ENCODE measurements around the gene DICER1. TPM values are rescaled to one million over a fixed set of nuclear protein-coding genes. Genes with fewer than 3 reads are reported as not detected.
"Not testable (repeated sequence)": the region's sequence is repeated elsewhere in the genome, so short reads cannot be mapped to it uniquely, and the experiment has no call there.

Gene DICER1
- total and polyA plus RNA-seq, 2 donors (not counting 3 experiments of a cell fraction or from before 2014, with no cell fraction given), result 8.3 to 43.6 TPM

DNA sequence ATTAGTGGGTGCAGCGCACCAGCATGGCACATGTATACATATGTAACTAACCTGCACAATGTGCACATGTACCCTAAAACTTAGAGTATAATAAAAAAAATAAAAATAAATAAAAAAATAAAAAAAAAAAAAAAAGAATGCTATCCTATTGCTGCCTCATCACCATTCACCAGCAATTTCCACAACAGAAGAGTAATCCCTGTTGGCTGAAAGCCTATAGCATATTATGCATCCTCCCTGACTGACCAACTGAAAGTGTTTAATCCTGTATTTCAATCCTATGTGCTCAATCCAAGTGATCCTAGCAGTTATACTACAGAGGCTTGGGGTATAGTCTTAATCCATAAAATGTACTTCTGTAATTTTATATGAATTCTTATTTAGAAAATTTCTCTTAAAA, 18.5 kb downstream of the DICER1 start:
- no peaks in the 10 kb centered on the region for H3K9me1 ChIP-seq (replicated peaks; ENCODE audit: control insufficient read depth, extremely low read depth, insufficient read depth, low read length)
- no peak overlapping the region for H3K9ac ChIP-seq (replicated peaks; ENCODE audit: extremely low read depth, insufficient read depth, low read length)
- no TSS peak for BruUV-seq (replicated peaks)
- DNase-seq (ENCODE audit: low read depth, low spot score) (no peak), FAIRE-seq (no peak)
- peaks cover 85% of the 10 kb centered on the region for H3K79me2 ChIP-seq (ENCODE audit: control insufficient read depth, insufficient read depth, low read length)
- TF ChIP-seq GATA2 (IDR thresholded peaks at IDR 0.05; ENCODE audit: insufficient read depth, insufficient read length, low read depth, low read length) (no peak), JUN (IDR thresholded peaks at IDR 0.05; ENCODE audit: borderline replicate concordance, insufficient read depth, insufficient read length, low read depth) (no peak), POLR2A (IDR thresholded peaks at IDR 0.05; ENCODE audit: low read depth, low read length) (no peak), POLR2AphosphoS5 (IDR thresholded peaks at IDR 0.05; ENCODE audit: insufficient read depth, low read depth, low read length) (no peak), EZH2 (IDR thresholded peaks at IDR 0.05; ENCODE audit: borderline replicate concordance, low read depth, low read length, severe bottlenecking) (no peak), FOS (IDR thresholded peaks at IDR 0.05; ENCODE audit: borderline replicate concordance, insufficient read depth, low read length) (no peak)
- TF ChIP-seq, protein P1, sequence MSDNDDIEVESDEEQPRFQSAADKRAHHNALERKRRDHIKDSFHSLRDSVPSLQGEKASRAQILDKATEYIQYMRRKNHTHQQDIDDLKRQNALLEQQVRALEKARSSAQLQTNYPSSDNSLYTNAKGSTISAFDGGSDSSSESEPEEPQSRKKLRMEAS (IDR thresholded peaks at IDR 0.05; ENCODE audit: insufficient read depth, insufficient read length), result no peak
- no peak overlapping the region for H3K27ac ChIP-seq (ENCODE audit: insufficient read depth, low read depth, low read length)
- no peak overlapping the region for H3K4me3 ChIP-seq (replicated peaks in 1 of 3; ENCODE audit: insufficient read depth in 1 of 3, low read depth in 1 of 3, low read length in 3 of 3)
- H3K36me3 ChIP-seq (ENCODE audit: control insufficient read depth in 2 of 2, extremely low read depth in 1 of 2, insufficient read depth in 2 of 2, low read length in 2 of 2), result no peaks in the 10 kb centered on the region
- H4K20me1 ChIP-seq (replicated peaks; ENCODE audit: control insufficient read depth, extremely low read depth, insufficient read depth, low read length), result peaks cover 5% of the 10 kb centered on the region
- no peak overlapping the region for H2AFZ ChIP-seq (ENCODE audit: low read depth, low read length)
- dilution Hi-C loops (cut with MboI; ENCODE audit: extremely low pct_ligation_motif_present, low sequenced_read_pairs), result no loop called here
- intact Hi-C loops (cut with micrococcal nuclease), result no loop called here
- H3K9me3 ChIP-seq (replicated peaks; ENCODE audit: control insufficient read depth, insufficient read depth, low read length), result no peaks in the 10 kb centered on the region
- H3K27me3 ChIP-seq (ENCODE audit: control insufficient read depth in 2 of 2, insufficient read depth in 2 of 2, low read length in 2 of 2), result no peaks in the 10 kb centered on the region
- H3K4me1 ChIP-seq (ENCODE audit: control insufficient read depth, extremely low read depth, insufficient read depth, low read length), result no peaks in the 10 kb centered on the region
- H3K4me2 ChIP-seq (ENCODE audit: insufficient read depth, low read length), result no peak overlapping the region
- CTCF ChIA-PET, result no interaction called here
- POLR2A ChIA-PET, result no interaction called here

- POLR2A ChIA-PET; DNase-seq (ENCODE audit: low read depth, low spot score); BruUV-seq (replicated peaks); H3K9me3 ChIP-seq (replicated peaks; ENCODE audit: control insufficient read depth, insufficient read depth, low read length); H3K9ac ChIP-seq (replicated peaks; ENCODE audit: extremely low read depth, insufficient read depth, low read length); H3K4me3 ChIP-seq (replicated peaks in 1 of 3; ENCODE audit: insufficient read depth in 1 of 3, low read depth in 1 of 3, low read length in 3 of 3); H2AFZ ChIP-seq (ENCODE audit: low read depth, low read length); H3K4me2 ChIP-seq (ENCODE audit: insufficient read depth, low read length); H4K20me1 ChIP-seq (replicated peaks; ENCODE audit: control insufficient read depth, extremely low read depth, insufficient read depth, low read length); intact Hi-C loops (cut with micrococcal nuclease); dilution Hi-C loops (cut with MboI; ENCODE audit: extremely low pct_ligation_motif_present, low sequenced_read_pairs); FAIRE-seq; H3K9me1 ChIP-seq (replicated peaks; ENCODE audit: control insufficient read depth, extremely low read depth, insufficient read depth, low read length); H3K36me3 ChIP-seq (ENCODE audit: control insufficient read depth in 2 of 2, extremely low read depth in 1 of 2, insufficient read depth in 2 of 2, low read length in 2 of 2); H3K4me1 ChIP-seq (ENCODE audit: control insufficient read depth, extremely low read depth, insufficient read depth, low read length); H3K27ac ChIP-seq (ENCODE audit: insufficient read depth, low read depth, low read length); H3K27me3 ChIP-seq (ENCODE audit: control insufficient read depth in 2 of 2, insufficient read depth in 2 of 2, low read length in 2 of 2): not testable (repeated sequence)
- H3K79me2 ChIP-seq (ENCODE audit: control insufficient read depth, insufficient read depth, low read length), result peaks cover 82% of the 10 kb centered on the region
- CTCF ChIA-PET, result interaction anchor here (0.6 to 1.4 kb wide), 2 partner anchors 10 to 39 kb away, joined by 3 read pairs; no protein-coding TSS in a partner anchor
These were observed 18.9 kb downstream of the DICER1 start for GRCh38 chr14:95138455-95138854.
